ENCODE data around the gene SSH2.

DNA sequence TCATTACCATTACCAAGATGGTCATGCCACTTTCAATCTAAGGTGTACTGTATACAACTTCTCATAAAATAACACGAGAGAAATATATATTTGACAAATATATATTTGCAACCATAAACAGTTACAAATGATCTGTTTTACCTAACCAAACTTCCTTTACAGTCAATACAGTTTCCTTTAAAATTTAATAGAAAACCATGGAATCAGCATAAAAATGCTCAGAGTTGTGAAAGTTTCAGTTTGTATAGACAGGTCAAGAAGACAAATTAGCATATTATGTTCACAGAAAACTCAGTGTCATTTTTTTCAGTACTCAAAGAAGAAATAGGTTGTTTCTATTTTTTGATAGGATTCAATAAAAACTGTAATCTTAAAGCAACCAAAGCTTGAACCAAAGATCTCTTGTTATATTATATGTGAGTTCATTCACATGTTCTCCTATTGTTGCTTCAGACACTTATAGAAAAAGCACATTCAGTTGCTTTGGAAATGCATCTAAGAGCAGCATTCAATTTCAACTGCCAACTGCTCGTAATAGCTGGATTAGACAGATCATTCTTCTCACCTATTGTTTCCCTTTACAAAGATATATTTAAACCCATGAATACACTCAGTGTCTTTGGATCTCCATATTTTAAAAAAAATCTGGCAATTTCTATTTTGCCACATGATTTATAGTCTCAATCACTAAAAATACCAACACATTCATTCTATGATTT is 15.1 kb downstream of the SSH2 start:
- TF ChIP-seq CTCF (conservative IDR thresholded peaks at IDR 0.05; ENCODE audit: low read length) (no peak), EZH2phosphoT487 (IDR thresholded peaks at IDR 0.05; ENCODE audit: borderline replicate concordance, low read depth, low read length) (no peak)

Measured in OCI-LY7 (cell line).